Endodermal cell (in vitro differentiated cells): ENCODE measurements around the gene GJB5. TPM values are rescaled to one million over a fixed set of nuclear protein-coding genes. Genes with fewer than 3 reads are reported as not detected.

Experiments used
- DNase-seq: peaks from one replicate; pipeline ENCODE4 v3.0.0-alpha.2; 2017
- H3K27ac ChIP-seq: 2 replicates; pipeline ENCODE4 v1.5.1; 2013; ENCODE audit warnings: mild to moderate bottlenecking, low read depth, low read length, moderate library complexity
- H3K27me3 ChIP-seq: 2 replicates; pipeline ENCODE4 v1.6.1; 2013; ENCODE audit warnings: mild to moderate bottlenecking, low read length, moderate library complexity; ENCODE audit not compliant: insufficient read depth, control insufficient read depth, poor library complexity, severe bottlenecking
- H3K36me3 ChIP-seq: 2 replicates; pipeline ENCODE4 v1.7.0; 2013; ENCODE audit warnings: mild to moderate bottlenecking, low read length, moderate library complexity; ENCODE audit not compliant: control insufficient read depth, insufficient read depth
- H3K4me1 ChIP-seq: one replicate; pipeline ENCODE4 v1.7.0; 2013; ENCODE audit warnings: low read length; ENCODE audit not compliant: control insufficient read depth, insufficient read depth
- H3K4me3 ChIP-seq: 2 replicates; pipeline ENCODE4 v1.5.1; 2013; ENCODE audit warnings: mild to moderate bottlenecking, low read length, moderate library complexity
- H3K9ac ChIP-seq: 2 replicates; pipeline ENCODE4 v1.6.1; 2013; ENCODE audit warnings: mild to moderate bottlenecking, low read length, moderate library complexity; ENCODE audit not compliant: poor library complexity, severe bottlenecking; ENCODE audit errors: extremely low read depth
- H3K9me3 ChIP-seq: 2 replicates; pipeline ENCODE4 v1.6.1; 2013; ENCODE audit warnings: mild to moderate bottlenecking, low read length, moderate library complexity; ENCODE audit not compliant: control insufficient read depth
- H3K27ac Mint-ChIP-seq: 2 replicates; pipeline ENCODE4 v1.8.0; 2020; ENCODE audit warnings: mixed read lengths
- H3K27me3 Mint-ChIP-seq: 2 replicates; pipeline ENCODE4 v1.8.0; 2021; ENCODE audit warnings: mild to moderate bottlenecking, mixed read lengths; ENCODE audit not compliant: insufficient read depth
- H3K36me3 Mint-ChIP-seq: 2 replicates; pipeline ENCODE4 v1.8.0; 2020; ENCODE audit warnings: low read depth, mixed read lengths
- H3K4me1 Mint-ChIP-seq: 2 replicates; pipeline ENCODE4 v1.8.0; 2020; ENCODE audit warnings: mixed read lengths
- H3K4me3 Mint-ChIP-seq: 2 replicates; pipeline ENCODE4 v1.8.0; 2020; ENCODE audit warnings: mild to moderate bottlenecking, moderate library complexity, mixed read lengths
- H3K9me3 Mint-ChIP-seq: 2 replicates; pipeline ENCODE4 v1.8.0; 2020; ENCODE audit warnings: mild to moderate bottlenecking, mixed read lengths
- CTCF ChIP-seq: fragments of 200-600 bp; sonication (generic); conservative IDR thresholded peaks from 2 replicates; pipeline ENCODE4 v1.5.0; 2021; ENCODE audit warnings: antibody characterized with exemption, mild to moderate bottlenecking
- WGBS, 2 experiments: methylation state at CpG; one replicate each; pipeline versions ENCODE4 v1.1.5 to v1.1.7; 2013; ENCODE audit warnings: missing lambda C conversion rate in 2 of 2, mixed read lengths in 1 of 2; ENCODE audit not compliant: insufficient coverage in 1 of 2, insufficient read length in 1 of 2; 5-methylcytosine and 5-hydroxymethylcytosine counted together
- total RNA-seq, 2 donors: library from RNA; stranded (reverse); fragmentation: NEBNext Ultra II Directional in 1 of 2; extraction: Animal tissue kit (Norgen Biotek cat#: 25700) in 1 of 2; gene quantifications; 2 replicates in 1 of 2; 3 replicates in 1 of 2; pipeline ENCODE4 v1.2.1, GENCODE V29; 2021

GJB5 gene
- total RNA-seq, 2 donors from 2014 or later = 0.20 to 0.42 TPM

GRCh38 chr1:34712007-34712688 is 42.7 kb upstream of the GJB5 start:
- Mint-ChIP-seq H3K4me3 (no peak overlapping the region), H3K9me3 (no peaks in the 10 kb centered on the region), H3K27me3 (peaks cover 6% of the 10 kb centered on the region), H3K27ac (no peak overlapping the region), H3K4me1 (peaks cover 8% of the 10 kb centered on the region), H3K36me3 (no peaks in the 10 kb centered on the region)
- Histone ChIP-seq H3K4me3 (no peak overlapping the region), H3K27ac (no peak overlapping the region), H3K27me3 (no peaks in the 10 kb centered on the region), H3K9me3 (no peaks in the 10 kb centered on the region), H3K36me3 (no peaks in the 10 kb centered on the region), H3K9ac (no peak overlapping the region), H3K4me1 (no peaks in the 10 kb centered on the region)
- no peak for DNase-seq
- TF ChIP-seq CTCF = no peak
- WGBS, 2 experiments = 84 to 86% methylated on average over 5 to 7 of the region's 7 CpGs

GRCh38 chr1:34713443-34713842 is 41.4 kb upstream of the GJB5 start:
- Mint-ChIP-seq H3K27me3 (peaks cover 7% of the 10 kb centered on the region), H3K9me3 (peaks cover 5% of the 10 kb centered on the region), H3K36me3 (no peaks in the 10 kb centered on the region), H3K4me3 (no peak overlapping the region), H3K4me1 (peaks cover 8% of the 10 kb centered on the region), H3K27ac (no peak overlapping the region)
- no peaks in the 10 kb centered on the region for H3K27me3 ChIP-seq
- H3K9me3 ChIP-seq = no peaks in the 10 kb centered on the region
- 90 to 93% methylated on average over 4 to 6 of the region's 6 CpGs for WGBS, 2 experiments
- no peak for DNase-seq
- H3K9ac ChIP-seq = no peak overlapping the region
- H3K4me3 ChIP-seq = no peak overlapping the region
- no peaks in the 10 kb centered on the region for H3K36me3 ChIP-seq
- TF ChIP-seq CTCF = no peak
- no peak overlapping the region for H3K27ac ChIP-seq
- H3K4me1 ChIP-seq = no peaks in the 10 kb centered on the region

- 18 to 56% methylated on average over 1 to 3 of the region's 3 CpGs for WGBS, 2 experiments
- H3K9me3 Mint-ChIP-seq = peaks cover 5% of the 10 kb centered on the region
- H3K4me3 Mint-ChIP-seq = no peak overlapping the region
- peaks cover 11% of the 10 kb centered on the region for H3K27me3 Mint-ChIP-seq
- H3K36me3 ChIP-seq = no peaks in the 10 kb centered on the region
- H3K9me3 ChIP-seq = no peaks in the 10 kb centered on the region
- H3K9ac ChIP-seq = no peak overlapping the region
- no peak overlapping the region for H3K4me3 ChIP-seq
- H3K27me3 ChIP-seq = peaks cover 7% of the 10 kb centered on the region
- H3K27ac ChIP-seq = no peak overlapping the region
- no peak overlapping the region for H3K27ac Mint-ChIP-seq
- no peak for DNase-seq
- TF ChIP-seq CTCF = no peak
- H3K4me1 Mint-ChIP-seq = peaks cover 8% of the 10 kb centered on the region
- H3K4me1 ChIP-seq = no peaks in the 10 kb centered on the region
- no peaks in the 10 kb centered on the region for H3K36me3 Mint-ChIP-seq
Observed at GRCh38 chr1:34714386-34714785, 40.5 kb upstream of the GJB5 start.
